Head of caudate nucleus (tissue), 42 donors: ENCODE measurements around the gene PRDM16.

Experiments
- DNase-seq, 42 donors: peaks; one replicate each; pipeline versions ENCODE4 v3.0.0 to v3.0.0-alpha.2; 2020 to 2021; ENCODE audit warnings: mixed read lengths in 7 of 42
- intact Hi-C: fragments of 100-400 bp; cut with DNase I; formaldehyde crosslinking; loops from one replicate; pipeline ENCODE4 v1.15.0; 2022

Gene PRDM16

GRCh38 chr1:3175486-3175885 lies 106.5 kb downstream of the PRDM16 start:
- intact Hi-C loops, result no loop called here
- DNase-seq, result no peak

- DNase-seq, result no peak
- intact Hi-C loops, result no loop called here
Measured at GRCh38 chr1:3176028-3176427, 107.0 kb downstream of the PRDM16 start.

- intact Hi-C loops, result no loop called here
- no peak for DNase-seq
Measured at GRCh38 chr1:3176820-3177219, 107.8 kb downstream of the PRDM16 start.

GRCh38 chr1:3178279-3178678 lies 109.3 kb downstream of the PRDM16 start:
- no peak for DNase-seq
- intact Hi-C loops, result no loop called here

GRCh38 chr1:3179471-3179870 lies 110.5 kb downstream of the PRDM16 start:
- no peak for DNase-seq
- intact Hi-C loops, result no loop called here

- intact Hi-C loops, result no loop called here
Measured at GRCh38 chr1:3180915-3181314, 111.9 kb downstream of the PRDM16 start.

GRCh38 chr1:3181956-3182355 lies 113.0 kb downstream of the PRDM16 start:
- intact Hi-C loops, result no loop called here
- DNase-seq, result no peak

More at GRCh38 chr1:3180915-3181314, 111.9 kb downstream of the PRDM16 start:
- DNase-seq, result no peak

GRCh38 chr1:3183411-3183810 lies 114.4 kb downstream of the PRDM16 start:
- intact Hi-C loops, result no loop called here
- no peak for DNase-seq

- intact Hi-C loops, result no loop called here
Measured at GRCh38 chr1:3183813-3184212, 114.8 kb downstream of the PRDM16 start.

GRCh38 chr1:3184666-3185065 lies 115.7 kb downstream of the PRDM16 start:
- intact Hi-C loops, result no loop called here
- DNase-seq, result no peak

More at GRCh38 chr1:3183813-3184212, 114.8 kb downstream of the PRDM16 start:
- DNase-seq, result no peak

- DNase-seq, result no peak
- intact Hi-C loops, result no loop called here
Measured at GRCh38 chr1:3185896-3186525, 117.0 kb downstream of the PRDM16 start.

GRCh38 chr1:3186526-3186921 lies 117.5 kb downstream of the PRDM16 start:
- peak in 15 of 42 donors; percentile 24 to 73 (median 48) for DNase-seq
- intact Hi-C loops, result no loop called here

- DNase-seq, result no peak
- intact Hi-C loops, result no loop called here
Measured at GRCh38 chr1:3187415-3188149, 118.6 kb downstream of the PRDM16 start.

GRCh38 chr1:3188150-3188971 lies 119.4 kb downstream of the PRDM16 start:
- intact Hi-C loops, result no loop called here
- no peak for DNase-seq

GRCh38 chr1:3190256-3191041 lies 121.4 kb downstream of the PRDM16 start:
- intact Hi-C loops, result no loop called here
- DNase-seq, result peak in 1 of 42 donors; percentile 57

GRCh38 chr1:3192361-3192760 lies 123.4 kb downstream of the PRDM16 start:
- DNase-seq, result no peak
- intact Hi-C loops, result no loop called here

GRCh38 chr1:3192825-3193224 lies 123.8 kb downstream of the PRDM16 start:
- DNase-seq, result no peak
- intact Hi-C loops, result no loop called here

- DNase-seq, result no peak
- intact Hi-C loops, result no loop called here
Measured at GRCh38 chr1:3193811-3194210, 124.8 kb downstream of the PRDM16 start.

- no peak for DNase-seq
- intact Hi-C loops, result no loop called here
Measured at GRCh38 chr1:3194760-3195479, 125.9 kb downstream of the PRDM16 start.
